HEK293 (cell line): ENCODE measurements around the gene KLRG1.

Source experiments
- CTCF ChIA-PET: fragments of 350-600 bp; formaldehyde crosslinking; extraction: SDS; loops from one replicate; lab custom pipeline; 2021; ENCODE audit warnings: antibody characterized with exemption; lab: Yijun Ruan, JAX
- POLR2A ChIA-PET: fragments of 300-600 bp; formaldehyde crosslinking; extraction: SDS; loops from one replicate; lab custom pipeline; 2020; ENCODE audit warnings: antibody characterized with exemption, inconsistent platforms; lab: Yijun Ruan, JAX
- H3K27ac ChIP-seq: fragments of 200-500 bp; sonication (Bioruptor generic); 2 replicates; pipeline ENCODE4 v1.5.1; 2014; ENCODE audit warnings: low read depth, low read length, control low read depth, inconsistent platforms; ENCODE audit errors: extremely low read depth
- H3K36me3 ChIP-seq, 2 experiments: fragments of 200-500 bp in 1 of 2; sonication (Bioruptor generic) in 1 of 2; 1 replicate in 1 of 2; 2 replicates in 1 of 2; pipeline ENCODE4 v1.5.1; 2014 to 2017; ENCODE audit warnings: inconsistent platforms in 2 of 2, low read length in 2 of 2; ENCODE audit not compliant: control insufficient read depth in 2 of 2, insufficient read depth in 1 of 2
- H3K4me1 ChIP-seq: fragments of 200-500 bp; sonication (Bioruptor generic); 2 replicates; pipeline ENCODE4 v1.5.1; 2014; ENCODE audit warnings: mild to moderate bottlenecking, low read length, inconsistent platforms; ENCODE audit not compliant: control insufficient read depth, insufficient read depth
- H3K4me3 ChIP-seq: 2 replicates; pipeline ENCODE4 v1.5.1; 2011; ENCODE audit warnings: low read depth, mild to moderate bottlenecking, control low read depth, low read length, moderate library complexity
- H3K9me3 ChIP-seq: fragments of 200-500 bp; sonication (Bioruptor generic); 2 replicates; pipeline ENCODE4 v1.5.1; 2014; ENCODE audit warnings: low read depth, low read length, inconsistent platforms; ENCODE audit not compliant: control insufficient read depth, insufficient read depth
- HOXC10 ChIP-seq: sonication (generic); formaldehyde crosslinking; IDR thresholded peaks from 2 replicates; pipeline ENCODE4 v1.8.1; 2023; ENCODE audit warnings: mild to moderate bottlenecking, missing genetic modification reagents
- PRDM1 ChIP-seq: fragments of 450-650 bp; formaldehyde crosslinking; IDR thresholded peaks from 2 replicates; pipeline ENCODE4; 2016; ENCODE audit warnings: missing biosample characterization, missing genetic modification characterization
- SP3 ChIP-seq: fragments of 450-650 bp; formaldehyde crosslinking; IDR thresholded peaks from 2 replicates; pipeline ENCODE4 v1.5.1; 2016; ENCODE audit warnings: missing biosample characterization, missing genetic modification characterization
- YY1 ChIP-seq: fragments of 450-650 bp; formaldehyde crosslinking; IDR thresholded peaks from 2 replicates; pipeline ENCODE4 v1.5.1; 2018; ENCODE audit warnings: missing biosample characterization, missing genetic modification characterization
- ZEB2 ChIP-seq: fragments of 450-650 bp; formaldehyde crosslinking; IDR thresholded peaks from 2 replicates; pipeline ENCODE4 v1.5.1; 2016; ENCODE audit warnings: missing biosample characterization, missing genetic modification characterization
- ZNF121 ChIP-seq: fragments of 450-650 bp; formaldehyde crosslinking; IDR thresholded peaks from 2 replicates; pipeline ENCODE4 v1.5.1; 2016; ENCODE audit warnings: missing biosample characterization, missing genetic modification characterization
- ZNF132 ChIP-seq: fragments of 450-650 bp; formaldehyde crosslinking; IDR thresholded peaks from 2 replicates; pipeline ENCODE4 v1.5.1; 2017; ENCODE audit warnings: missing biosample characterization, missing genetic modification characterization, borderline replicate concordance
- ZNF157 ChIP-seq: fragments of 450-650 bp; formaldehyde crosslinking; IDR thresholded peaks from 2 replicates; pipeline ENCODE4 v1.5.1; 2016; ENCODE audit warnings: missing biosample characterization, missing genetic modification characterization
- ZNF174 ChIP-seq: fragments of 450-650 bp; formaldehyde crosslinking; IDR thresholded peaks from 2 replicates; pipeline ENCODE4 v1.5.0; 2017; ENCODE audit warnings: missing biosample characterization, mild to moderate bottlenecking, missing genetic modification characterization
- ZNF211 ChIP-seq: fragments of 450-650 bp; formaldehyde crosslinking; IDR thresholded peaks from 2 replicates; pipeline ENCODE4 v1.5.1; 2016; ENCODE audit warnings: low read depth, missing biosample characterization, missing genetic modification characterization
- ZNF24 ChIP-seq: fragments of 450-650 bp; formaldehyde crosslinking; IDR thresholded peaks from 2 replicates; pipeline ENCODE4 v1.5.1; 2016; ENCODE audit warnings: missing biosample characterization, missing genetic modification characterization
- ZNF37A ChIP-seq: fragments of 450-650 bp; IDR thresholded peaks from 2 replicates; pipeline ENCODE4 v1.5.1; 2018; ENCODE audit warnings: missing biosample characterization, missing genetic modification characterization
- ZNF391 ChIP-seq: fragments of 450-650 bp; formaldehyde crosslinking; IDR thresholded peaks from 2 replicates; pipeline ENCODE4 v1.5.1; 2016; ENCODE audit warnings: low read depth, missing biosample characterization, missing genetic modification characterization, borderline replicate concordance
- ZNF404 ChIP-seq: fragments of 450-650 bp; formaldehyde crosslinking; IDR thresholded peaks from 2 replicates; pipeline ENCODE4 v1.5.1; 2017; ENCODE audit warnings: missing biosample characterization, missing genetic modification characterization
- ZNF416 ChIP-seq: fragments of 450-650 bp; formaldehyde crosslinking; IDR thresholded peaks from 2 replicates; pipeline ENCODE4 v1.5.1; 2016; ENCODE audit warnings: missing biosample characterization, missing genetic modification characterization
- ZNF529 ChIP-seq: fragments of 450-650 bp; formaldehyde crosslinking; IDR thresholded peaks from 2 replicates; pipeline ENCODE4 v1.5.1; 2017; ENCODE audit warnings: missing genetic modification characterization, missing biosample characterization; ENCODE audit not compliant: insufficient replicate concordance
- ZNF626 ChIP-seq: fragments of 450-650 bp; sonication (Bioruptor Pico); formaldehyde crosslinking; IDR thresholded peaks from 2 replicates; pipeline ENCODE4 v1.5.1; 2018; ENCODE audit warnings: missing biosample characterization, missing genetic modification characterization, inconsistent platforms
- ZNF677 ChIP-seq: fragments of 450-650 bp; IDR thresholded peaks from 2 replicates; pipeline ENCODE4 v1.5.0; 2018; ENCODE audit warnings: missing biosample characterization, mild to moderate bottlenecking, missing genetic modification characterization, moderate library complexity
- ZNF785 ChIP-seq: fragments of 450-650 bp; formaldehyde crosslinking; IDR thresholded peaks from 2 replicates; pipeline ENCODE4 v1.5.1; 2016; ENCODE audit warnings: missing biosample characterization, missing genetic modification characterization
- TF ChIP-seq, protein P1 (sequence below): fragments of 450-650 bp; formaldehyde crosslinking; IDR thresholded peaks from 2 replicates; pipeline ENCODE4 v1.5.1; 2016; ENCODE audit warnings: missing biosample characterization, missing genetic modification characterization
- TF ChIP-seq, protein P2 (sequence below): fragments of 450-650 bp; formaldehyde crosslinking; IDR thresholded peaks from 2 replicates; pipeline ENCODE4 v1.5.1; 2016; ENCODE audit warnings: missing biosample characterization, missing genetic modification characterization
- TF ChIP-seq, protein P3 (sequence below): IDR thresholded peaks from 2 replicates; pipeline ENCODE4 v1.6.1; 2011; ENCODE audit warnings: mild to moderate bottlenecking, low read depth, low read length, borderline replicate concordance
- TF ChIP-seq, protein P4 (sequence below): fragments of 450-650 bp; formaldehyde crosslinking; IDR thresholded peaks from 2 replicates; pipeline ENCODE4 v1.5.1; 2016; ENCODE audit warnings: missing biosample characterization, missing genetic modification characterization
- TF ChIP-seq, protein P5 (sequence below): fragments of 450-650 bp; formaldehyde crosslinking; IDR thresholded peaks from 2 replicates; pipeline ENCODE4 v1.5.0; 2017; ENCODE audit warnings: missing biosample characterization, missing genetic modification characterization, borderline replicate concordance
- TF ChIP-seq, protein P6 (sequence below): fragments of 450-650 bp; formaldehyde crosslinking; IDR thresholded peaks from 2 replicates; pipeline ENCODE4 v1.5.1; 2016; ENCODE audit warnings: missing biosample characterization, missing genetic modification characterization

Gene KLRG1

DNA sequence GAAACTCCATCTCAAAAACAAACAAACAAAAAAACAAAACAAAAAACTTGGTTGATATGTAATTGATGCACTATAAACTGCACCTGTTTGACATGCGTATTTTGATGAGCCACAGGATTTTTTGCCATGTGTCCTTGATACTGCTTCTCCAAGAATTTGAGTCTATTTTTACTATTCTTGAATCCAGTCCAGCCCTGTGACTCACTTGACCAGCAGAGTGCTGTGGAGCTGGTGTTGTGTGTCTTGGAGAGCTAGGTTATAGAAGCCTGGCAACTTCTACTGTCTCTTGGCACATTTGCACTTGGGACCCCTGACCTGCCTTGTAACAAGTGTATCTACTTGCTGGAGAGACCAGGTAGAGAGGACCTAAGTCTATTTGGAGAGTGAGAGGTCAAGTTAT is 52.0 kb downstream of the KLRG1 start:
- no peaks in the 10 kb centered on the region for H3K36me3 ChIP-seq
- no peaks in the 10 kb centered on the region for H3K4me1 ChIP-seq
- H3K9me3 ChIP-seq: no peaks in the 10 kb centered on the region
- ChIA-PET CTCF (interaction anchor here (0.6 to 1.2 kb wide), 5 partner anchors 33 to 908 kb away, joined by 3 to 7 read pairs (median 3); partner anchors contain the start of gene KLRG1), POLR2A (no interaction called here)
- H3K27ac ChIP-seq: no peak overlapping the region
- TF ChIP-seq HOXC10 (CRISPR knock-in tag) (no peak), ZNF404 (tag by site-specific recombination) (no peak), ZNF391 (tag by site-specific recombination) (no peak), ZNF174 (tag by site-specific recombination) (no peak), ZNF132 (tag by site-specific recombination) (no peak), PRDM1 (tag by site-specific recombination) (no peak), SP3 (no peak), ZNF211 (tag by site-specific recombination) (no peak)
- TF ChIP-seq, protein P1, sequence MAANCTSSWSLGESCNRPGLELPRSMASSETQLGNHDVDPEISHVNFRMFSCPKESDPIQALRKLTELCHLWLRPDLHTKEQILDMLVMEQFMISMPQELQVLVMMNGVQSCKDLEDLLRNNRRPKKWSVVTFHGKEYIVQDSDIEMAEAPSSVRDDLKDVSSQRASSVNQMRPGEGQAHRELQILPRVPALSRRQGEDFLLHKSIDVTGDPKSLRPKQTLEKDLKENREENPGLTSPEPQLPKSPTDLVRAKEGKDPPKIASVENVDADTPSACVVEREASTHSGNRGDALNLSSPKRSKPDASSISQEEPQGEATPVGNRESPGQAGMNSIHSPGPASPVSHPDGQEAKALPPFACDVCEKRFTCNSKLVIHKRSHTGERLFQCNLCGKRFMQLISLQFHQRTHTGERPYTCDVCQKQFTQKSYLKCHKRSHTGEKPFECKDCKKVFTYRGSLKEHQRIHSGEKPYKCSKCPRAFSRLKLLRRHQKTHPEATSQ (tag by site-specific recombination): no peak
- no peak overlapping the region for H3K4me3 ChIP-seq

DNA sequence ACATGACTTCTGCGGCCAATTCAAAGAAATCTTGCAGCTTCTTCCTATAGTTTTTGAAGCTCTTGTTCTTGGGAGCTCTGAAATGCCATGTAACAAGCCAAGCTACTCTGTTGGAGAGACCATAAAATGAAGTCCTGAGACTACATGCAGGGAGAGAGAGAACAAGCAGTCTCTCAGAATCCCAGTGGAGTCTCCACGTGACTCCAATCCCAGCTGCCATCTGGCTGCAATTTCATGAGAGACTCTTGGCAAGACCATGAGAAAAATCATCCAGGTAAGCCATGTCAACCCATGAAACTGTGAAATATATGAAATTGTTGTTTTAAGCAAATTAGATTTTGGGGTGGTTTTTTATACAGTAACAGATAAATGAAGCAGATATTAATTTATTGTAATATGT is 54.4 kb downstream of the KLRG1 start:
- H3K27ac ChIP-seq: no peak overlapping the region
- ChIA-PET POLR2A (no interaction called here), CTCF (interaction anchor here (0.8 to 0.9 kb wide), 2 partner anchors 148 to 153 kb away, joined by 3 read pairs; no protein-coding TSS in a partner anchor)
- TF ChIP-seq, protein P2, sequence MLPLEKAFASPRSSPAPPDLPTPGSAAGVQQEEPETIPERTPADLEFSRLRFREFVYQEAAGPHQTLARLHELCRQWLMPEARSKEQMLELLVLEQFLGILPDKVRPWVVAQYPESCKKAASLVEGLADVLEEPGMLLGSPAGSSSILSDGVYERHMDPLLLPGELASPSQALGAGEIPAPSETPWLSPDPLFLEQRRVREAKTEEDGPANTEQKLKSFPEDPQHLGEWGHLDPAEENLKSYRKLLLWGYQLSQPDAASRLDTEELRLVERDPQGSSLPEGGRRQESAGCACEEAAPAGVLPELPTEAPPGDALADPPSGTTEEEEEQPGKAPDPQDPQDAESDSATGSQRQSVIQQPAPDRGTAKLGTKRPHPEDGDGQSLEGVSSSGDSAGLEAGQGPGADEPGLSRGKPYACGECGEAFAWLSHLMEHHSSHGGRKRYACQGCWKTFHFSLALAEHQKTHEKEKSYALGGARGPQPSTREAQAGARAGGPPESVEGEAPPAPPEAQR (tag by site-specific recombination): no peak
- TF ChIP-seq ZNF416 (no peak), SP3 (no peak), ZNF785 (tag by site-specific recombination) (no peak), ZNF157 (tag by site-specific recombination) (no peak), ZEB2 (tag by site-specific recombination) (no peak), ZNF24 (no peak), ZNF626 (tag by site-specific recombination) (no peak), YY1 (tag by site-specific recombination) (no peak), ZNF677 (no peak), ZNF121 (tag by site-specific recombination) (no peak), ZNF529 (tag by site-specific recombination) (no peak), ZNF37A (no peak)
- TF ChIP-seq, protein P3, sequence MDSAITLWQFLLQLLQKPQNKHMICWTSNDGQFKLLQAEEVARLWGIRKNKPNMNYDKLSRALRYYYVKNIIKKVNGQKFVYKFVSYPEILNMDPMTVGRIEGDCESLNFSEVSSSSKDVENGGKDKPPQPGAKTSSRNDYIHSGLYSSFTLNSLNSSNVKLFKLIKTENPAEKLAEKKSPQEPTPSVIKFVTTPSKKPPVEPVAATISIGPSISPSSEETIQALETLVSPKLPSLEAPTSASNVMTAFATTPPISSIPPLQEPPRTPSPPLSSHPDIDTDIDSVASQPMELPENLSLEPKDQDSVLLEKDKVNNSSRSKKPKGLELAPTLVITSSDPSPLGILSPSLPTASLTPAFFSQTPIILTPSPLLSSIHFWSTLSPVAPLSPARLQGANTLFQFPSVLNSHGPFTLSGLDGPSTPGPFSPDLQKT: no peak
- TF ChIP-seq, protein P4, sequence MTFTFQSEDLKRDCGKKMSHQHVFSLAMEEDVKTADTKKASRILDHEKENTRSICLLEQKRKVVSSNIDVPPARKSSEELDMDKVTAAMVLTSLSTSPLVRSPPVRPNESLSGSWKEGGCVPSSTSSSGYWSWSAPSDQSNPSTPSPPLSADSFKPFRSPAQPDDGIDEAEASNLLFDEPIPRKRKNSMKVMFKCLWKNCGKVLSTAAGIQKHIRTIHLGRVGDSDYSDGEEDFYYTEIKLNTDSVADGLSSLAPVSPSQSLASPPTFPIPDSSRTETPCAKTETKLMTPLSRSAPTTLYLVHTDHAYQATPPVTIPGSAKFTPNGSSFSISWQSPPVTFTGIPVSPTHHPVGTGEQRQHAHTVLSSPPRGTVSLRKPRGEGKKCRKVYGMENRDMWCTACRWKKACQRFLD (tag by site-specific recombination): no peak
- TF ChIP-seq, protein P5, sequence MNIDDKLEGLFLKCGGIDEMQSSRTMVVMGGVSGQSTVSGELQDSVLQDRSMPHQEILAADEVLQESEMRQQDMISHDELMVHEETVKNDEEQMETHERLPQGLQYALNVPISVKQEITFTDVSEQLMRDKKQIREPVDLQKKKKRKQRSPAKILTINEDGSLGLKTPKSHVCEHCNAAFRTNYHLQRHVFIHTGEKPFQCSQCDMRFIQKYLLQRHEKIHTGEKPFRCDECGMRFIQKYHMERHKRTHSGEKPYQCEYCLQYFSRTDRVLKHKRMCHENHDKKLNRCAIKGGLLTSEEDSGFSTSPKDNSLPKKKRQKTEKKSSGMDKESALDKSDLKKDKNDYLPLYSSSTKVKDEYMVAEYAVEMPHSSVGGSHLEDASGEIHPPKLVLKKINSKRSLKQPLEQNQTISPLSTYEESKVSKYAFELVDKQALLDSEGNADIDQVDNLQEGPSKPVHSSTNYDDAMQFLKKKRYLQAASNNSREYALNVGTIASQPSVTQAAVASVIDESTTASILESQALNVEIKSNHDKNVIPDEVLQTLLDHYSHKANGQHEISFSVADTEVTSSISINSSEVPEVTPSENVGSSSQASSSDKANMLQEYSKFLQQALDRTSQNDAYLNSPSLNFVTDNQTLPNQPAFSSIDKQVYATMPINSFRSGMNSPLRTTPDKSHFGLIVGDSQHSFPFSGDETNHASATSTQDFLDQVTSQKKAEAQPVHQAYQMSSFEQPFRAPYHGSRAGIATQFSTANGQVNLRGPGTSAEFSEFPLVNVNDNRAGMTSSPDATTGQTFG: no peak
- TF ChIP-seq, protein P6, sequence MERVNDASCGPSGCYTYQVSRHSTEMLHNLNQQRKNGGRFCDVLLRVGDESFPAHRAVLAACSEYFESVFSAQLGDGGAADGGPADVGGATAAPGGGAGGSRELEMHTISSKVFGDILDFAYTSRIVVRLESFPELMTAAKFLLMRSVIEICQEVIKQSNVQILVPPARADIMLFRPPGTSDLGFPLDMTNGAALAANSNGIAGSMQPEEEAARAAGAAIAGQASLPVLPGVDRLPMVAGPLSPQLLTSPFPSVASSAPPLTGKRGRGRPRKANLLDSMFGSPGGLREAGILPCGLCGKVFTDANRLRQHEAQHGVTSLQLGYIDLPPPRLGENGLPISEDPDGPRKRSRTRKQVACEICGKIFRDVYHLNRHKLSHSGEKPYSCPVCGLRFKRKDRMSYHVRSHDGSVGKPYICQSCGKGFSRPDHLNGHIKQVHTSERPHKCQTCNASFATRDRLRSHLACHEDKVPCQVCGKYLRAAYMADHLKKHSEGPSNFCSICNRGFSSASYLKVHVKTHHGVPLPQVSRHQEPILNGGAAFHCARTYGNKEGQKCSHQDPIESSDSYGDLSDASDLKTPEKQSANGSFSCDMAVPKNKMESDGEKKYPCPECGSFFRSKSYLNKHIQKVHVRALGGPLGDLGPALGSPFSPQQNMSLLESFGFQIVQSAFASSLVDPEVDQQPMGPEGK (tag by site-specific recombination): no peak
- H3K4me1 ChIP-seq: no peaks in the 10 kb centered on the region
- H3K9me3 ChIP-seq: no peaks in the 10 kb centered on the region
- no peaks in the 10 kb centered on the region for H3K36me3 ChIP-seq
- no peak overlapping the region for H3K4me3 ChIP-seq
